NB4 (cell line): Measurements from ENCODE around the gene IL18BP.

Experiments
- MAX ChIP-seq: IDR thresholded peaks from 2 replicates; pipeline ENCODE4 v1.6.1; 2011; ENCODE audit warnings: low read depth, low read length
- POLR2A ChIP-seq: IDR thresholded peaks from 2 replicates; pipeline ENCODE4 v1.6.1; 2011; ENCODE audit warnings: mild to moderate bottlenecking; ENCODE audit not compliant: insufficient read length; ENCODE audit errors: extremely low read depth
- TF ChIP-seq, protein P1 (sequence below): IDR thresholded peaks from one replicate; pipeline ENCODE4 v1.5.1; 2012; ENCODE audit warnings: low read depth, low read length

- TF ChIP-seq, protein P1, sequence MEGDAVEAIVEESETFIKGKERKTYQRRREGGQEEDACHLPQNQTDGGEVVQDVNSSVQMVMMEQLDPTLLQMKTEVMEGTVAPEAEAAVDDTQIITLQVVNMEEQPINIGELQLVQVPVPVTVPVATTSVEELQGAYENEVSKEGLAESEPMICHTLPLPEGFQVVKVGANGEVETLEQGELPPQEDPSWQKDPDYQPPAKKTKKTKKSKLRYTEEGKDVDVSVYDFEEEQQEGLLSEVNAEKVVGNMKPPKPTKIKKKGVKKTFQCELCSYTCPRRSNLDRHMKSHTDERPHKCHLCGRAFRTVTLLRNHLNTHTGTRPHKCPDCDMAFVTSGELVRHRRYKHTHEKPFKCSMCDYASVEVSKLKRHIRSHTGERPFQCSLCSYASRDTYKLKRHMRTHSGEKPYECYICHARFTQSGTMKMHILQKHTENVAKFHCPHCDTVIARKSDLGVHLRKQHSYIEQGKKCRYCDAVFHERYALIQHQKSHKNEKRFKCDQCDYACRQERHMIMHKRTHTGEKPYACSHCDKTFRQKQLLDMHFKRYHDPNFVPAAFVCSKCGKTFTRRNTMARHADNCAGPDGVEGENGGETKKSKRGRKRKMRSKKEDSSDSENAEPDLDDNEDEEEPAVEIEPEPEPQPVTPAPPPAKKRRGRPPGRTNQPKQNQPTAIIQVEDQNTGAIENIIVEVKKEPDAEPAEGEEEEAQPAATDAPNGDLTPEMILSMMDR, result no peak
- TF ChIP-seq POLR2A, result no peak
- no peak for TF ChIP-seq MAX
These were observed 8.0 kb upstream of the IL18BP start for GRCh38 chr11:71990701-71991100.
